Muscle layer of duodenum (tissue), 2 donors: Measurements from ENCODE around the gene MAP2K3.
A peak's percentile ranks its signal among the peaks of the same experiment; 100 is the strongest.
"Not testable (repeated sequence)": the region's sequence is repeated elsewhere in the genome, so short reads cannot be mapped to it uniquely, and the experiment has no call there.

Source experiments
- H3K27ac ChIP-seq: one replicate; pipeline ENCODE4 v1.7.0; 2013; ENCODE audit warnings: mild to moderate bottlenecking, low read length
- H3K27me3 ChIP-seq: one replicate; pipeline ENCODE4 v1.7.0; 2013; ENCODE audit warnings: low read depth, mild to moderate bottlenecking, control low read depth, low read length
- H3K36me3 ChIP-seq, 2 donors: one replicate each; pipeline ENCODE4 v1.7.0; 2013; ENCODE audit warnings: low read length in 2 of 2, control low read depth in 1 of 2, mild to moderate bottlenecking in 1 of 2; ENCODE audit not compliant: insufficient read depth in 2 of 2, control insufficient read depth in 1 of 2
- H3K4me1 ChIP-seq, 2 donors: one replicate each; pipeline ENCODE4 v1.7.0; 2013; ENCODE audit warnings: low read length in 2 of 2, mild to moderate bottlenecking in 2 of 2, control low read depth in 1 of 2, moderate library complexity in 1 of 2; ENCODE audit not compliant: insufficient read depth in 2 of 2, control insufficient read depth in 1 of 2
- H3K4me3 ChIP-seq, 2 donors: one replicate each; pipeline ENCODE4 v1.7.0; 2013; ENCODE audit warnings: low read length in 2 of 2, low read depth in 1 of 2, mild to moderate bottlenecking in 1 of 2
- H3K9me3 ChIP-seq, 2 donors: one replicate each; pipeline ENCODE4 v1.7.0; 2013; ENCODE audit warnings: low read length in 2 of 2, control low read depth in 1 of 2, mild to moderate bottlenecking in 1 of 2; ENCODE audit not compliant: control insufficient read depth in 1 of 2
- donor health status: healthy.

Gene MAP2K3

GRCh38 chr17:21317821-21318220 is 33.3 kb downstream of the MAP2K3 start:
- not testable (repeated sequence) for H3K27me3 ChIP-seq, H3K4me1 ChIP-seq, H3K27ac ChIP-seq, H3K9me3 ChIP-seq, H3K4me3 ChIP-seq
- peaks cover 0 to 12% of the 10 kb centered on the region in 2 donors for H3K36me3 ChIP-seq

- Histone ChIP-seq H3K27me3 (no peaks in the 10 kb centered on the region), H3K9me3 (no peaks in the 10 kb centered on the region), H3K4me3 (no peak overlapping the region), H3K4me1 (no peaks in the 10 kb centered on the region), H3K36me3 (peaks cover 0 to 12% of the 10 kb centered on the region in 2 donors), H3K27ac (no peak overlapping the region)
These were observed 33.9 kb downstream of the MAP2K3 start for GRCh38 chr17:21318439-21318838.

DNA sequence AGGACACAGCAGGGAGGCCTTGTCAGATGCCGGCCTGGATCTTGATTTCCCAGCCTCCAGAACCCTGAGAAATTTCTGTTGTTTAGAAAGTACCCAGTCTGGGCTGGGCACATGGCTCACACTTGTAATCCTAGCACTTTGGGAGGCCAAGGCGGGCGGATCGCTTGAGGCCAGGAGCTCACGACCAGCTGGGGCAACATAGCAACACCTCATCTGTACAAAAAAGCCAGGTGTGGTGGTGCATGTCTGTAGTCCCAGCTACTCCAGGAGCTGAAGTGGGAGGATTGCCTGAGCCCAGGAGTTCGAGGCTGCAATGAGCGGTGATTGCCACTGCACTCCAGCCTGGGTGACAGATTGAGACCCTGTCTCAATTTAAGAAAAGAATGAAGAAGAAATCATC is 34.3 kb downstream of the MAP2K3 start:
- H3K36me3 ChIP-seq = not testable (repeated sequence)

DNA sequence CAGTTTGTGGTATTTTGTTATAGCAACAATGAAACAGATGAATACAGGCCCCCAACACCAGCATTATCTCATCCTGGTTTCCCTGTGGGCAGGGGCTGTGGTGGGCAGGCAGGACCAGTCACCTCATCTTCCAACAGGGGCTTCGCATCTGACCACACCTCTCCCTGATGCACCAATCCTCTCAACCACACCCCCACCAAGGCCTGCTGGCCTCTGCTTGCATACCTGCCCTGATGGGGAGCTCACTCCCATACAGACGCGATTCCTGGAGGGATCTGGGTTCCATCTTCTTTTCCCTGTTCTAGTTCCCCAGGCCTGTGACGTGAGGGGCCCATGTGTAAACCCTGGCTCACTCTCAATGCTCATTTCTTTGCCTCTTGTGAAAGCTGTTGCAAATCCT is 34.7 kb downstream of the MAP2K3 start:
- H3K36me3 ChIP-seq, H3K4me1 ChIP-seq, H3K9me3 ChIP-seq, H3K27ac ChIP-seq, H3K27me3 ChIP-seq, H3K4me3 ChIP-seq: not testable (repeated sequence)

More for the DNA sequence above, 34.3 kb downstream of the MAP2K3 start:
- not testable (repeated sequence) for H3K9me3 ChIP-seq, H3K4me1 ChIP-seq, H3K4me3 ChIP-seq, H3K27me3 ChIP-seq, H3K27ac ChIP-seq

DNA sequence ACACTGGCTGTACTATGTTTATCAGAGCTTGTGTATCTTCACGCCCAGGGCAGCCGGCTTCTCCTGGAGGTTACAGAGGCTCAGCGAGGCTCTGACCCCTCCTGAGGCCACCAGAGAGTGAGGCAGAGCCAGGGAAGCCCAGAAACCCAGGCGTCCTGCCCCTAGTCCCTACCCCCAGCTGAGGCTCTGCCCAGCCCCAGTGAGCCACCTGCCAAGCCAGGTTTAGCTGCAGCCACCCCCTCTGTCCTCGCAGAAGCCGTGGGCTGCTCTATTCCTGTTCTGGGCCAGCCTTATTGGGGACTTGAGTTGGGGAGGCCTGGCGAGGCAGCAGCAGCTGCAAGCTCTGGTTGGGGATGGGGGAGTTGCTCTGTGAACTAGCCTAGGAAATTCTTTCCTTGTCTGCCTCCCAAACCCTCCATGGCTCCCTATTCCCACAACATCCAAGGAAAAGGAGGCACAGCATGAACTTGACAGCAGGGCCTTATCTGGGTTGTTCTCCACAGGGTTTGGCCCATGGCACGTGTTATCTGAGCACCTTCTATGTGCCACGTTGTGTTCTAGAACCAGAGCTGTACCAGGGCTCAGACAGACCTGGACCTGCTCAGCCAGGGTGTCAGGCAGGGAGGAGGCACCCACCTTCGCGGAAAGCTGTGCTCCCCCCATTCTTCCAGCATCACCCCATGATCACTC is 35.3 kb downstream of the MAP2K3 start:
- not testable (repeated sequence) for H3K9me3 ChIP-seq, H3K36me3 ChIP-seq, H3K27ac ChIP-seq, H3K4me3 ChIP-seq, H3K27me3 ChIP-seq, H3K4me1 ChIP-seq

DNA sequence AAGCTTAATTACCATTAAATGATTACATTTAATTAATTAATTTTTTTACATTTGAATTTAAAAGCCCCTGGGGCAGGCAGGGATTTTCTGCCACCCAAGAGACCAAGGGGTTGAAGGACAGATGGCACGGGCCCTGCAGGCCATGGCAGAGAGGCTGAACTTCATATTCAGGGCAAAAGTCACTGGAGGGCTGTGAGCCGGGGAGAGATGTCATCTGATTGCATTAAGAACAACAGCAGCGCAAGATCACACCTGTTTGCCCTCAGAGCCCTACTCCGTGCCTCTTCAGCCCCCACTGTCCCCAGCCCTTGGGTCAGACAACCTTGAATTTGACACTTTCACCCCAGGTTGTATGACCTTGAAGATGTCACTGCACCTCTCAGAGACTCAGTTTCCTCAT is 35.9 kb downstream of the MAP2K3 start:
- not testable (repeated sequence) for H3K4me1 ChIP-seq, H3K27ac ChIP-seq, H3K9me3 ChIP-seq, H3K36me3 ChIP-seq, H3K27me3 ChIP-seq, H3K4me3 ChIP-seq

GRCh38 chr17:21321061-21321460 is 36.5 kb downstream of the MAP2K3 start:
- H3K4me3 ChIP-seq, H3K9me3 ChIP-seq, H3K27ac ChIP-seq, H3K36me3 ChIP-seq, H3K27me3 ChIP-seq, H3K4me1 ChIP-seq: not testable (repeated sequence)

DNA sequence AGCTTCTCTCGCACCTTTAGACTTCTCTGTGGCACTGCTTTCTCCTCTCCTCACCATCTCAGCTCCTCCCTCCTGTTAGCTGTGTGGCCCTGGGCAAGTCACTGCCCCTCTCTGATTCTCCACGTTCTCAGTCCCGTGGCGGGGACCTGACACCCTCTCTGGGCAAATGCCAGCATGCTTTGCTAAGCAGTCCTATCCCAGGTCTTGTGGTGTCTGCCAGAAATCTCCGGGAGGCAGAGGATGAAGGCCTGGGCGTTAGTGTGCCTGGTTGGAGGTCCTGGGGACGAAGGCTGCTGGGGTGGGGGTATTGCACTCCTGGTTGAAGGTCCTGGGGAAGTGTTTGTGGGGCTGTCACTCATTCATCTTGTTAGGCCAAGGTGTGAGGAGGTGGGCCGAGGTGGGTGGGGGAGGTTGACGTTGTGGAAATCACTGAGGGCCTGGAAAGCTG is 37.3 kb downstream of the MAP2K3 start:
- not testable (repeated sequence) for H3K27ac ChIP-seq, H3K36me3 ChIP-seq, H3K4me1 ChIP-seq, H3K9me3 ChIP-seq, H3K4me3 ChIP-seq, H3K27me3 ChIP-seq

GRCh38 chr17:21323257-21324111 is 39.0 kb downstream of the MAP2K3 start:
- peak overlapping the region; percentile 53 to 63 for H3K4me3 ChIP-seq
- not testable (repeated sequence) for H3K9me3 ChIP-seq

GRCh38 chr17:21324741-21325140 is 40.2 kb downstream of the MAP2K3 start:
- H3K9me3 ChIP-seq, H3K4me1 ChIP-seq, H3K4me3 ChIP-seq, H3K27me3 ChIP-seq, H3K27ac ChIP-seq, H3K36me3 ChIP-seq: not testable (repeated sequence)

More at GRCh38 chr17:21323257-21324111, 39.0 kb downstream of the MAP2K3 start:
- H3K4me1 ChIP-seq, H3K27me3 ChIP-seq, H3K36me3 ChIP-seq, H3K27ac ChIP-seq: not testable (repeated sequence)

DNA sequence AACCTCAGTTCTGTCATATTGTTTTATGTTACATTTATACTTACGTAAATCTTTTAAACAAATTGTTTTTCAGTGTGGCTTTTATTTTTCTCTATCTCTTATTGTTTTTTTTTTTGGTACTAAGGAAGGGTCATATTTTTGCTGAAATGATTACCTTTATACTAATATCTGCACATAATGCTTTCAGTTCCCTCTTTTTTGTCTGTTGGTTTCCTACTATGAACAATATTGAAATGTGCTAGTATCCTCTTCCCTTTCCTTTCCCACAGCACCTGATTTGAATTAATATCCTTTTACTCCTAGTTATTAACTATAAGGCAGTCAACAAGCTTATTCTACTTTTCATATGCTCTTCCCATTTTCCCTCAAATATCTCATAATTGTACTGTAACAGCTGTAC is 43.4 kb downstream of the MAP2K3 start:
- not testable (repeated sequence) for H3K4me1 ChIP-seq, H3K27me3 ChIP-seq, H3K9me3 ChIP-seq, H3K27ac ChIP-seq, H3K4me3 ChIP-seq, H3K36me3 ChIP-seq

DNA sequence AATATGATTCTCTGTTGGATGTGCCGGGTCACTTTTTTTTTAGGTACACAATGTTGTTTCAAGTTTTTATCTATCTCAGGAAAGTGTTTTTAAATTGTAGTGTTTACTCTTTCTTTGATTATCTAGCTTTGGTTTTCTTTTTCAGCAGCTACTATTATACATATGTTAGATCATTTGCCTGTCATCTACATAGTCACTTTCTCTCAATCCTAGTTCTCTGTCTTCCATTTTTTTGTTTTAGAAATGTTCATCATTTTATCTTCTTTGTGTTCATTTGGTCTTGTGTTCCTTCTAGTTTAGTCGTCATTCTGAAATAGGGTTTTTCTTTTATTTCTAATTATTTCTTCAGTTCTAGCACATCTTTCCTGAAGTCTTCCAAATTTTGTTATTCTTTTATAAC is 44.3 kb downstream of the MAP2K3 start:
- H3K4me1 ChIP-seq, H3K4me3 ChIP-seq, H3K27me3 ChIP-seq, H3K27ac ChIP-seq, H3K9me3 ChIP-seq, H3K36me3 ChIP-seq: not testable (repeated sequence)
